Measurements from ENCODE around the gene TRIM52. TPM values are rescaled to one million over a fixed set of nuclear protein-coding genes. Genes with fewer than 3 reads are reported as not detected.

TRIM52 gene
- polyA plus RNA-seq (2012; rRNA removed), result 6.4 and 10.6 TPM in 2 replicates
- polyA plus RNA-seq (2012; cell fraction: cytosol; rRNA removed), result 5.2 and 6.2 TPM in 2 replicates
- 34.7 and 38.0 TPM in 2 replicates for polyA plus RNA-seq (2012; cell fraction: nucleus; rRNA removed)

DNA sequence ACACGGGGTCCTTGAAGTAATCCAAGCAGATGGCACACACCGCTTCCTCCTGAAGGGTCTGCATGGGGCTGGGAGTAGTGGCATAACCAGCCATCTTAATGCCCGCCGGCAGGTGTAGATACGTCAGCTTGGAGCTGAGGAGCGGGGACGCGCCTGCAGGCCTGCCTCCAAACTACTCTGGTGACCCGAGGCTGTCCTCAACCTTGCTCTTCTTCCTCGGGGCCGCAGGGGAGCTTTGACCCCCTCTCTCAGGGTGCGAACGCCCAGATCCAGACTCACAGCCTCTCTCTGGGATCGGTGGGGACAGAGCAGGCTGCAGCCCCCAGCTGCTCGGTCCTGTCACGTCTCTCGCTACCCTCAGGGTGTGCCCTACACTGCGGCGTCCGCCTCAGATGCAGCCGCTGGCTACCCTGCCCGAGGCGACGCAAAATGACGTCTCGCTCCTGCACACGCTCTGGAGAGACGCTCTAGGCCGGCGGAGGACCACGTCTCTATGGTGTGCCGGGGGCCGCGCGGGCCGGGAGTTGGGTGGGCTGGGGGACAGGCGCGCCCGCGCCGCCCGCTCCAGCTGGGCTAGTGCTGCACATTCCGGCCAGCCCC, at the start of gene TRIM52:
TSS of gene TRIM52 (minus strand) at position 424 of the 600 bp plus-strand sequence. CDS start at position 94, 330 bp downstream.
- H3K9me2 ChIP-seq, result no peaks in the 10 kb centered on the region
- H3K4me3 ChIP-seq (ENCODE audit: low read depth in 2 of 2, low read length in 1 of 2), result peak within 1 kb of the TSS; percentile 84 to 97
- peak; percentile 88 for DNase-seq
- no peaks in the 10 kb centered on the region for H3K9me3 ChIP-seq
- H3F3A ChIP-seq (replicated peaks; ENCODE audit: insufficient read depth), result peaks cover 5% of the 10 kb centered on the region
- peak; percentile 96 for TF ChIP-seq TAF1 (IDR thresholded peaks at IDR 0.05; ENCODE audit: borderline replicate concordance, low read depth, low read length)
- TF ChIP-seq SIN3A (IDR thresholded peaks at IDR 0.05; ENCODE audit: borderline replicate concordance, low read depth, low read length), result peak; percentile 92
- peak; percentile 27; the same call in 1 of the 2 replicates for TF ChIP-seq FOXJ3 (CRISPR knock-in tag; IDR thresholded peaks at IDR 0.05)
- TF ChIP-seq, protein P1, sequence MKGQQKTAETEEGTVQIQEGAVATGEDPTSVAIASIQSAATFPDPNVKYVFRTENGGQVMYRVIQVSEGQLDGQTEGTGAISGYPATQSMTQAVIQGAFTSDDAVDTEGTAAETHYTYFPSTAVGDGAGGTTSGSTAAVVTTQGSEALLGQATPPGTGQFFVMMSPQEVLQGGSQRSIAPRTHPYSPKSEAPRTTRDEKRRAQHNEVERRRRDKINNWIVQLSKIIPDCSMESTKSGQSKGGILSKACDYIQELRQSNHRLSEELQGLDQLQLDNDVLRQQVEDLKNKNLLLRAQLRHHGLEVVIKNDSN (IDR thresholded peaks at IDR 0.05; ENCODE audit: borderline replicate concordance, low read depth), result 0 out of 2 replicates have a peak, but pooled peaks have one; percentile 22
- peak; percentile 52 for TF ChIP-seq CHD2 (IDR thresholded peaks at IDR 0.05; ENCODE audit: low read length, partially characterized antibody)
- TF ChIP-seq, protein P2, sequence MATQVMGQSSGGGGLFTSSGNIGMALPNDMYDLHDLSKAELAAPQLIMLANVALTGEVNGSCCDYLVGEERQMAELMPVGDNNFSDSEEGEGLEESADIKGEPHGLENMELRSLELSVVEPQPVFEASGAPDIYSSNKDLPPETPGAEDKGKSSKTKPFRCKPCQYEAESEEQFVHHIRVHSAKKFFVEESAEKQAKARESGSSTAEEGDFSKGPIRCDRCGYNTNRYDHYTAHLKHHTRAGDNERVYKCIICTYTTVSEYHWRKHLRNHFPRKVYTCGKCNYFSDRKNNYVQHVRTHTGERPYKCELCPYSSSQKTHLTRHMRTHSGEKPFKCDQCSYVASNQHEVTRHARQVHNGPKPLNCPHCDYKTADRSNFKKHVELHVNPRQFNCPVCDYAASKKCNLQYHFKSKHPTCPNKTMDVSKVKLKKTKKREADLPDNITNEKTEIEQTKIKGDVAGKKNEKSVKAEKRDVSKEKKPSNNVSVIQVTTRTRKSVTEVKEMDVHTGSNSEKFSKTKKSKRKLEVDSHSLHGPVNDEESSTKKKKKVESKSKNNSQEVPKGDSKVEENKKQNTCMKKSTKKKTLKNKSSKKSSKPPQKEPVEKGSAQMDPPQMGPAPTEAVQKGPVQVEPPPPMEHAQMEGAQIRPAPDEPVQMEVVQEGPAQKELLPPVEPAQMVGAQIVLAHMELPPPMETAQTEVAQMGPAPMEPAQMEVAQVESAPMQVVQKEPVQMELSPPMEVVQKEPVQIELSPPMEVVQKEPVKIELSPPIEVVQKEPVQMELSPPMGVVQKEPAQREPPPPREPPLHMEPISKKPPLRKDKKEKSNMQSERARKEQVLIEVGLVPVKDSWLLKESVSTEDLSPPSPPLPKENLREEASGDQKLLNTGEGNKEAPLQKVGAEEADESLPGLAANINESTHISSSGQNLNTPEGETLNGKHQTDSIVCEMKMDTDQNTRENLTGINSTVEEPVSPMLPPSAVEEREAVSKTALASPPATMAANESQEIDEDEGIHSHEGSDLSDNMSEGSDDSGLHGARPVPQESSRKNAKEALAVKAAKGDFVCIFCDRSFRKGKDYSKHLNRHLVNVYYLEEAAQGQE (IDR thresholded peaks at IDR 0.05; ENCODE audit: low read depth, low read length), result peak; percentile 26; the same call in 1 of the 2 replicates
- TF ChIP-seq ELF1 (IDR thresholded peaks at IDR 0.05), result peak; percentile 50; the same call in 1 of the 2 replicates
- peak; percentile 89 for TF ChIP-seq MXI1 (IDR thresholded peaks at IDR 0.05; ENCODE audit: low read depth, low read length)
- no peak for TF ChIP-seq TEAD4 (IDR thresholded peaks at IDR 0.05; ENCODE audit: borderline replicate concordance, insufficient read depth)
- TF ChIP-seq, protein P3, sequence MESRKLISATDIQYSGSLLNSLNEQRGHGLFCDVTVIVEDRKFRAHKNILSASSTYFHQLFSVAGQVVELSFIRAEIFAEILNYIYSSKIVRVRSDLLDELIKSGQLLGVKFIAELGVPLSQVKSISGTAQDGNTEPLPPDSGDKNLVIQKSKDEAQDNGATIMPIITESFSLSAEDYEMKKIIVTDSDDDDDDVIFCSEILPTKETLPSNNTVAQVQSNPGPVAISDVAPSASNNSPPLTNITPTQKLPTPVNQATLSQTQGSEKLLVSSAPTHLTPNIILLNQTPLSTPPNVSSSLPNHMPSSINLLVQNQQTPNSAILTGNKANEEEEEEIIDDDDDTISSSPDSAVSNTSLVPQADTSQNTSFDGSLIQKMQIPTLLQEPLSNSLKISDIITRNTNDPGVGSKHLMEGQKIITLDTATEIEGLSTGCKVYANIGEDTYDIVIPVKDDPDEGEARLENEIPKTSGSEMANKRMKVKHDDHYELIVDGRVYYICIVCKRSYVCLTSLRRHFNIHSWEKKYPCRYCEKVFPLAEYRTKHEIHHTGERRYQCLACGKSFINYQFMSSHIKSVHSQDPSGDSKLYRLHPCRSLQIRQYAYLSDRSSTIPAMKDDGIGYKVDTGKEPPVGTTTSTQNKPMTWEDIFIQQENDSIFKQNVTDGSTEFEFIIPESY (IDR thresholded peaks at IDR 0.05; ENCODE audit: borderline replicate concordance, low read depth), result 0 out of 2 replicates have a peak, but pooled peaks have one; percentile 62
- no peak; the same call in 1 of the 2 replicates for TF ChIP-seq GABPA (IDR thresholded peaks at IDR 0.05; ENCODE audit: low read depth)
- TF ChIP-seq, protein P4, sequence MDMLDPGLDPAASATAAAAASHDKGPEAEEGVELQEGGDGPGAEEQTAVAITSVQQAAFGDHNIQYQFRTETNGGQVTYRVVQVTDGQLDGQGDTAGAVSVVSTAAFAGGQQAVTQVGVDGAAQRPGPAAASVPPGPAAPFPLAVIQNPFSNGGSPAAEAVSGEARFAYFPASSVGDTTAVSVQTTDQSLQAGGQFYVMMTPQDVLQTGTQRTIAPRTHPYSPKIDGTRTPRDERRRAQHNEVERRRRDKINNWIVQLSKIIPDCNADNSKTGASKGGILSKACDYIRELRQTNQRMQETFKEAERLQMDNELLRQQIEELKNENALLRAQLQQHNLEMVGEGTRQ (IDR thresholded peaks at IDR 0.05; ENCODE audit: borderline replicate concordance, low read depth, low read length), result no peak
- TF ChIP-seq, protein P5, sequence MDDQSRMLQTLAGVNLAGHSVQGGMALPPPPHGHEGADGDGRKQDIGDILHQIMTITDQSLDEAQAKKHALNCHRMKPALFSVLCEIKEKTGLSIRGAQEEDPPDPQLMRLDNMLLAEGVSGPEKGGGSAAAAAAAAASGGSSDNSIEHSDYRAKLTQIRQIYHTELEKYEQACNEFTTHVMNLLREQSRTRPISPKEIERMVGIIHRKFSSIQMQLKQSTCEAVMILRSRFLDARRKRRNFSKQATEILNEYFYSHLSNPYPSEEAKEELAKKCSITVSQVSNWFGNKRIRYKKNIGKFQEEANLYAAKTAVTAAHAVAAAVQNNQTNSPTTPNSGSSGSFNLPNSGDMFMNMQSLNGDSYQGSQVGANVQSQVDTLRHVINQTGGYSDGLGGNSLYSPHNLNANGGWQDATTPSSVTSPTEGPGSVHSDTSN (IDR thresholded peaks at IDR 0.05), result peak; percentile 47; the same call in 1 of the 2 replicates
- TF ChIP-seq JUND (IDR thresholded peaks at IDR 0.05), result peak; percentile 9; the same call in 1 of the 2 replicates
- TF ChIP-seq, protein P6, sequence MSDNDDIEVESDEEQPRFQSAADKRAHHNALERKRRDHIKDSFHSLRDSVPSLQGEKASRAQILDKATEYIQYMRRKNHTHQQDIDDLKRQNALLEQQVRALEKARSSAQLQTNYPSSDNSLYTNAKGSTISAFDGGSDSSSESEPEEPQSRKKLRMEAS (IDR thresholded peaks at IDR 0.05; ENCODE audit: low read depth), result peak; percentile 90
- TF ChIP-seq TCF12 (IDR thresholded peaks at IDR 0.05), result peak; percentile 47; the same call in 1 of the 2 replicates
- TF ChIP-seq POLR2AphosphoS5 (IDR thresholded peaks at IDR 0.05; ENCODE audit: low read depth, low read length), result peak; percentile 76
- no peak for TF ChIP-seq RXRA (IDR thresholded peaks at IDR 0.05; ENCODE audit: borderline replicate concordance, low read depth)
- TF ChIP-seq YY1 (IDR thresholded peaks at IDR 0.05; ENCODE audit: low read depth), result peak; percentile 67; the same call in 1 of the 2 replicates
- peak within 1 kb of the TSS; percentile 100 for H3K4me2 ChIP-seq
- WGBS (ENCODE audit: low lambda C conversion rate), result 1% methylated on average over 13 of the region's 43 CpGs
- H3K9ac ChIP-seq, result peak within 1 kb of the TSS; percentile 100
- POLR2A ChIA-PET, result interaction anchor here (0.6 to 3.7 kb wide), 8 partner anchors 10 to 57 kb away, joined by 3 to 22 read pairs (median 6); partner anchors contain the start of genes RACK1 and TRIM41
- peaks cover 0 to 21% of the 10 kb centered on the region in 2 experiments; a peak in 2 of 4 replicates for H3K4me1 ChIP-seq (ENCODE audit: control insufficient read depth in 1 of 2, insufficient read depth in 2 of 2, low read depth in 1 of 2, low read length in 1 of 2)
- peak within 1 kb of the TSS; percentile 91 for H2AFZ ChIP-seq (ENCODE audit: low read depth)
- H3K27ac ChIP-seq (ENCODE audit: low read depth in 2 of 2, low read length in 1 of 2), result peak within 1 kb of the TSS; percentile 95 to 96
- CTCF ChIA-PET, result interaction anchor here (0.9 to 1.6 kb wide), 8 partner anchors 10 to 72 kb away, joined by 3 to 7 read pairs (median 4); partner anchors contain the start of genes RACK1 and TRIM41
- peaks cover 71% of the 10 kb centered on the region for H3K79me2 ChIP-seq (ENCODE audit: insufficient read depth)
- peaks cover 33% of the 10 kb centered on the region for H4K20me1 ChIP-seq (ENCODE audit: insufficient read depth)
- H3K36me3 ChIP-seq (replicated peaks in 1 of 2; ENCODE audit: control insufficient read depth in 1 of 2, insufficient read depth in 2 of 2, low read length in 1 of 2), result peaks cover 16 to 19% of the 10 kb centered on the region in 2 experiments
- no peaks in the 10 kb centered on the region for H3K27me3 ChIP-seq (ENCODE audit: insufficient read depth)

Data from SK-N-SH (cell line).